ENCODE measurements around the gene GMPPA. TPM values are rescaled to one million over a fixed set of nuclear protein-coding genes. Genes with fewer than 3 reads are reported as not detected.

Gene GMPPA
- total RNA-seq, 1 donor from 2014 or later: 36.0 TPM

GRCh38 chr2:219508444-219508734 lies 9.7 kb downstream of the GMPPA start:
- no peak for TF ChIP-seq CTCF (IDR thresholded peaks at IDR 0.05; ENCODE audit: unreplicated experiment)
- peaks cover 38% of the 10 kb centered on the region for H3K4me1 Mint-ChIP-seq
- no peaks in the 10 kb centered on the region for H3K9me3 Mint-ChIP-seq
- no peak for DNase-seq (ENCODE audit: low spot score in 2 of 2, unreplicated experiment in 2 of 2)
- H3K27me3 Mint-ChIP-seq (ENCODE audit: low read depth): peaks cover 36% of the 10 kb centered on the region
- no peak overlapping the region for H3K4me3 Mint-ChIP-seq
- H3K36me3 Mint-ChIP-seq: peaks cover 14% of the 10 kb centered on the region
- H3K27ac Mint-ChIP-seq: no peak overlapping the region

- DNase-seq (ENCODE audit: low spot score in 2 of 2, unreplicated experiment in 2 of 2): no peak
- Mint-ChIP-seq H3K36me3 (peaks cover 13% of the 10 kb centered on the region), H3K4me3 (peak overlapping the region; percentile 55), H3K9me3 (no peaks in the 10 kb centered on the region), H3K4me1 (peaks cover 46% of the 10 kb centered on the region), H3K27ac (no peak overlapping the region), H3K27me3 (ENCODE audit: low read depth) (peaks cover 44% of the 10 kb centered on the region)
- no peak for TF ChIP-seq CTCF (IDR thresholded peaks at IDR 0.05; ENCODE audit: unreplicated experiment)
Measured at GRCh38 chr2:219508971-219509779, 10.5 kb downstream of the GMPPA start.

GRCh38 chr2:219509780-219510511 lies 11.3 kb downstream of the GMPPA start:
- Mint-ChIP-seq H3K4me1 (peaks cover 49% of the 10 kb centered on the region), H3K9me3 (no peaks in the 10 kb centered on the region), H3K4me3 (peak overlapping the region; percentile 55), H3K27ac (peak overlapping the region; percentile 41), H3K27me3 (ENCODE audit: low read depth) (peaks cover 49% of the 10 kb centered on the region), H3K36me3 (peaks cover 5% of the 10 kb centered on the region)
- TF ChIP-seq CTCF (IDR thresholded peaks at IDR 0.05; ENCODE audit: unreplicated experiment): peak; percentile 23
- peak in 1 of 2 experiments; percentile 67 for DNase-seq (ENCODE audit: low spot score in 2 of 2, unreplicated experiment in 2 of 2)

GRCh38 chr2:219510512-219511135 lies 11.9 kb downstream of the GMPPA start:
- peaks cover 3% of the 10 kb centered on the region for H3K36me3 Mint-ChIP-seq
- DNase-seq (ENCODE audit: low spot score in 2 of 2, unreplicated experiment in 2 of 2): no peak
- no peak for TF ChIP-seq CTCF (IDR thresholded peaks at IDR 0.05; ENCODE audit: unreplicated experiment)

GRCh38 chr2:219511547-219512325 lies 13.0 kb downstream of the GMPPA start:
- H3K4me3 Mint-ChIP-seq: no peak overlapping the region
- no peak for TF ChIP-seq CTCF (IDR thresholded peaks at IDR 0.05; ENCODE audit: unreplicated experiment)
- peaks cover 67% of the 10 kb centered on the region for H3K27me3 Mint-ChIP-seq (ENCODE audit: low read depth)
- H3K27ac Mint-ChIP-seq: no peak overlapping the region
- H3K4me1 Mint-ChIP-seq: peaks cover 49% of the 10 kb centered on the region
- no peaks in the 10 kb centered on the region for H3K9me3 Mint-ChIP-seq
- peaks cover under 1% of the 10 kb centered on the region for H3K36me3 Mint-ChIP-seq
- DNase-seq (ENCODE audit: low spot score in 2 of 2, unreplicated experiment in 2 of 2): no peak

More at GRCh38 chr2:219510512-219511135, 11.9 kb downstream of the GMPPA start:
- Mint-ChIP-seq H3K9me3 (no peaks in the 10 kb centered on the region), H3K4me1 (peaks cover 49% of the 10 kb centered on the region), H3K27ac (peak overlapping the region; percentile 41), H3K27me3 (ENCODE audit: low read depth) (peaks cover 56% of the 10 kb centered on the region), H3K4me3 (peak overlapping the region; percentile 55)

All from mesothelial cell of epicardium (in vitro differentiated cells).